Heart right ventricle (tissue), 16 donors: Measurements from ENCODE around the gene TRIM8. TPM values are rescaled to one million over a fixed set of nuclear protein-coding genes. Genes with fewer than 3 reads are reported as not detected.

ENCODE experiments used
- ATAC-seq, 8 donors: fragments of 200-7000 bp; cut with Tn5 transposase; one replicate each; pipeline ENCODE4 v1.9.1; 2020; ENCODE audit warnings: mild to moderate bottlenecking in 8 of 8, moderate library complexity in 8 of 8, moderate number of reproducible peaks in 1 of 8
- DNase-seq, 2 donors: peaks; one replicate each; pipeline ENCODE4 v3.0.0-alpha.2; 2020
- H3K27ac ChIP-seq, 10 donors: fragments of 200-600 bp; sonication (generic) in 2 of 10; one replicate each; pipeline versions ENCODE4 v1.5.0 to v1.8.0; 2020 to 2022; ENCODE audit warnings: mild to moderate bottlenecking in 3 of 10
- H3K27me3 ChIP-seq, 7 donors: fragments of 200-600 bp; one replicate each; pipeline ENCODE4 v1.8.0; 2021 to 2022; ENCODE audit warnings: mild to moderate bottlenecking in 2 of 7
- H3K36me3 ChIP-seq, 9 donors: fragments of 200-600 bp; sonication (generic) in 1 of 9; one replicate each; pipeline versions ENCODE4 v1.5.0 to v1.8.0; 2020 to 2022; ENCODE audit warnings: mild to moderate bottlenecking in 2 of 9
- H3K4me1 ChIP-seq, 9 donors: fragments of 200-600 bp; sonication (generic) in 1 of 9; one replicate each; pipeline versions ENCODE4 v1.5.0 to v1.8.0; 2020 to 2022; ENCODE audit warnings: mild to moderate bottlenecking in 4 of 9
- H3K4me3 ChIP-seq, 10 donors: fragments of 200-600 bp; sonication (generic) in 2 of 10; one replicate each; pipeline versions ENCODE4 v1.5.0 to v1.8.0; 2020 to 2022; ENCODE audit warnings: mild to moderate bottlenecking in 7 of 10, moderate library complexity in 2 of 10
- H3K9me3 ChIP-seq, 11 donors: fragments of 200-600 bp in 10 of 11; sonication (generic) in 2 of 11; one replicate each; pipeline versions ENCODE4 v1.5.0 to v1.8.0; 2013 to 2022; ENCODE audit warnings: mild to moderate bottlenecking in 2 of 11, control low read depth in 1 of 11, moderate library complexity in 1 of 11
- WGBS, 2 donors: extraction: QIAGEN DNeasy Blood & Tissue Kit; methylation state at CpG; one replicate each; pipeline ENCODE4 v1.1.7; 2013; ENCODE audit warnings: inconsistent platforms in 1 of 2; 5-methylcytosine and 5-hydroxymethylcytosine counted together
- intact Hi-C, 10 donors: fragments of 100-400 bp; cut with DNase I; formaldehyde crosslinking; loops; one replicate each; pipeline versions ENCODE4 v1.11.1 to v1.14.2; 2022
- polyA plus RNA-seq, 2 donors: library from polyadenylated mRNA; stranded (reverse); fragments of 200-250 nt; gene quantifications; one replicate each; pipeline ENCODE4 v1.2.3, GENCODE V29; 2013
- total RNA-seq, 10 donors: library from RNA; stranded (reverse); fragmentation: NEBNext Ultra II Directional in 3 of 10; extraction: Animal tissue kit (Norgen Biotek cat#: 25700) in 3 of 10; gene quantifications; one replicate each; pipeline versions ENCODE4 v1.2.1 to v1.2.4, GENCODE V29; 2021 to 2023
- TF ChIP-seq, protein P1 (sequence below), 9 donors: fragments of 200-600 bp; sonication (generic) in 2 of 9; IDR thresholded peaks; one replicate each; pipeline versions ENCODE4 v1.5.0 to v1.8.0; 2021 to 2022; ENCODE audit warnings: antibody characterized with exemption in 9 of 9, mild to moderate bottlenecking in 5 of 9, moderate library complexity in 1 of 9
- donor health status: Arrhythmogenic right ventricular cardiomyopathy.
- donor health status: ischemic (EF 13 %, LVEDD 7.1; RV severe dilation, severe dysfunction).
- donor health status: healthy with polysubstance abuse.
- donor health status: DM: no; HTN: yes; CAD: no.
- donor health status: DM: no; HTN: no; CAD: no.
- donor health status: ischemic (EF 25% LVEDD 6.9; RV normal size, moderate dysfunction).
- donor health status: ischemic (EF 25% LVEDD 5.7; RV mildly dilated, moderate dysfunction).
- donor health status: healthy.
- donor health status: DM: yes; HTN: yes; CAD: no.
- donor health status: Ischemic cardiomyopathy.
- donor health status: ischemic (EF 35%, LVEDD 5.7; RV mildly dilated, moderate dysfunction).
- donor health status: nonischemic (EF 11% LVEDD 7.7; RV severe dilation, severe dysfunction).
- donor health status: DM: yes; HTN: yes; CAD: no.
- donor health status: PGD.
- donor health status: ischemic (EF 29% LVEDD 5.4; RV normal size, mild dysfunction).
- donor health status: nonischemic (EF 23%, LVEDD 6.1; RV moderate dilation, normal function).

TRIM8 gene
- total and polyA plus RNA-seq, 12 donors: 27.9 to 147 (median 88.8) TPM

DNA sequence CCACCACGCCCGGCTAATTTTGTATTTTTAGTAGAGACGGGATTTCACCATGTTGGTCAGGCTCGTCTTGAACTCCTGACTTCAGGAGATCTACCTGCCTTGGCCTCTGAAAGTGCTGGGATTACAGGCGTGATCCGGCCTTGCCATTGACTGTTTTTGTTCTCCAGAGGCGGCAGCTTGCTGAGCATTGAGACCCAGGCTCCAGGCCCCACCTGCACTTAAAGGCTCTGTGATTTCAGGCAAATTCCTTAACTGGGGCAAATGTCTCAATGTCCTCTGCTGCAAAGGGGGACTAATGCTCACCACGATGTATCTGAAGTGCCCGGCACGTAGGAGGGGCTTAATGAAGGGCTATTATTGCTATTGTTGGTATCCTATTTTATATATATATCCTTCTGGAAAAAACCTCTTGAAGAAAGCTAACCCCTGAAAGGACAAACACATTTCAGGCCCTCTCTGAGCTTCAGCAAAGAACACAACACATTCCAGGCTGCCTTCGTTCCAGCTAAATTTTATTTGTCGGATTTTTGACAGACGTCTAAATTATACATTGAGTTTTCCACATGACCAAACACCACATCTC, 29.0 kb downstream of the TRIM8 start:
- intact Hi-C loops: no loop called here
- Histone ChIP-seq H3K9me3 (no peaks in the 10 kb centered on the region), H3K27ac (peak overlapping the region; percentile 62 to 93 (median 86)), H3K4me1 (peaks cover 16 to 94% (median 72%) of the 10 kb centered on the region in 9 donors), H3K4me3 (peak overlapping the region in 4 of 10 donors; percentile 38 to 48 (median 44)), H3K36me3 (no peaks in the 10 kb centered on the region), H3K27me3 (no peaks in the 10 kb centered on the region)
- DNase-seq: no peak
- WGBS, 2 donors: 62 to 65% methylated on average over 13 of the region's 13 CpGs
- no peak for ATAC-seq
- TF ChIP-seq, protein P1, sequence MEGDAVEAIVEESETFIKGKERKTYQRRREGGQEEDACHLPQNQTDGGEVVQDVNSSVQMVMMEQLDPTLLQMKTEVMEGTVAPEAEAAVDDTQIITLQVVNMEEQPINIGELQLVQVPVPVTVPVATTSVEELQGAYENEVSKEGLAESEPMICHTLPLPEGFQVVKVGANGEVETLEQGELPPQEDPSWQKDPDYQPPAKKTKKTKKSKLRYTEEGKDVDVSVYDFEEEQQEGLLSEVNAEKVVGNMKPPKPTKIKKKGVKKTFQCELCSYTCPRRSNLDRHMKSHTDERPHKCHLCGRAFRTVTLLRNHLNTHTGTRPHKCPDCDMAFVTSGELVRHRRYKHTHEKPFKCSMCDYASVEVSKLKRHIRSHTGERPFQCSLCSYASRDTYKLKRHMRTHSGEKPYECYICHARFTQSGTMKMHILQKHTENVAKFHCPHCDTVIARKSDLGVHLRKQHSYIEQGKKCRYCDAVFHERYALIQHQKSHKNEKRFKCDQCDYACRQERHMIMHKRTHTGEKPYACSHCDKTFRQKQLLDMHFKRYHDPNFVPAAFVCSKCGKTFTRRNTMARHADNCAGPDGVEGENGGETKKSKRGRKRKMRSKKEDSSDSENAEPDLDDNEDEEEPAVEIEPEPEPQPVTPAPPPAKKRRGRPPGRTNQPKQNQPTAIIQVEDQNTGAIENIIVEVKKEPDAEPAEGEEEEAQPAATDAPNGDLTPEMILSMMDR (IDR thresholded peaks at IDR 0.05): no peak

DNA sequence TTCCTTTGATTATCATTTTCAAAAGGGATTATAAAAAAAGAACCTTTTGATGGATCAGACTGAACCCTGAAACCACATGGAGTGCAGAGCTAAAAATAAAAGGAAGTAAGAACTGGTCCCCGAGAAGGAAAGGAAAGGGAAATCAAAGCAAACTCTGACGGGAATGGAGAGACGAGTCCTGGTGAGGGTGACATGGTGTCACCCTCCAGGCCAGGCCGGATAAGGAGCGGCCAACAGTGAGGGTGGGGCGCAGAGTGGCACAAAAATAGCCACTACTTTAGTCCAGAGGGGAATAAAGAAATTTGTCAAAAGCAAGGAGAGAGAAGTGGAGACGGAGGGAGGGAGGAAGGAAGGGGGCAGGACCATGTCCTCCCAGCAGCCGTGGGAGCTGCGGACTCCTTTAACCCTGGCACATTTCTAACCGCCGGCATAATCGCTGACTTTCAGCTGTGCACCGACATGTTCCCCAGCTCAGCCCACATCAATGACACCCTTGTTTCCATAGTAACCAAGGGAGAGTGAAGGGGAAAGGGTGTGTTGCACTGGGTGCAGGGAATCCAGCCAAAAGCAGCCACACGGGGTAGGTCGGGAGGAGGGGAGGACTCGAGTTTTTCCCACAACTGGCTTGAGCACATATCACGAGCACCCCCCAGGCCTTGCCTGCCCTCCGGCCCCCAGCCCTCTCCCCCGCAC, 29.7 kb downstream of the TRIM8 start:
- Histone ChIP-seq H3K36me3 (no peaks in the 10 kb centered on the region), H3K4me1 (peaks cover 21 to 97% (median 75%) of the 10 kb centered on the region in 9 donors), H3K27ac (peak overlapping the region; percentile 62 to 93 (median 86)), H3K9me3 (no peaks in the 10 kb centered on the region), H3K27me3 (no peaks in the 10 kb centered on the region), H3K4me3 (peak overlapping the region in 9 of 10 donors; percentile 0 to 48 (median 38))
- ATAC-seq (peak; percentile 66 to 77 (median 72)), DNase-seq (peak; percentile 71 to 80)
- WGBS, 2 donors: 3 to 5% methylated on average over 19 of the region's 19 CpGs
- TF ChIP-seq, protein P1 (IDR thresholded peaks at IDR 0.05): no peak
- intact Hi-C loops: loop anchor here in 1 of 10 donors (1.0 kb wide), 1 partner anchor 28 kb away; no protein-coding TSS in a partner anchor

DNA sequence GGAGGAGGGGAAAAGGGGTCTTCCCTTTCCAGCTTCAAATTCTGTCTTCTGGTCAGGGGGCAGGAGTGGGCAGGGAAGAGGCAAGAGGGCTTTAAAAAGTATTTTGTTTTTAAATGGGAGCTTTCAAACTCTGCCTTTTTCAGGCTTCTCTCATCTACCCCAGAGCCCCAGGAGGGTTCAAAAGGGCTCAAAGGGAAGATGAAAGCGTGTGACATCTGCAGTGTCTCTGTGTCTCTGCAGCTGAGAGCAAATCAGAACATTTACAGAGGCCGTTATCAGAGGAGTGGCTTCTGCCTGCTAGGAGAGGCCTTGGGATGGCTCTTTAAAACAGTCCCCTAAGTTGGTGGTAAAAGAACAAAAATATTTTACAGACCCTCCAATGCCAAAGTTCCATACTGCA, 30.3 kb downstream of the TRIM8 start:
- Histone ChIP-seq H3K9me3 (no peaks in the 10 kb centered on the region), H3K27me3 (no peaks in the 10 kb centered on the region), H3K4me3 (peak overlapping the region in 8 of 10 donors; percentile 0 to 48 (median 40)), H3K36me3 (no peaks in the 10 kb centered on the region), H3K4me1 (peaks cover 16 to 96% (median 75%) of the 10 kb centered on the region in 9 donors), H3K27ac (peak overlapping the region; percentile 62 to 93 (median 86))
- intact Hi-C loops: loop anchor here in 1 of 10 donors (1.0 kb wide), 1 partner anchor 28 kb away; no protein-coding TSS in a partner anchor
- DNase-seq (no peak), ATAC-seq (peak in 4 of 8 donors; percentile 5 to 34 (median 22))
- 19 to 27% methylated on average over 2 of the region's 2 CpGs for WGBS, 2 donors
- TF ChIP-seq, protein P1 (IDR thresholded peaks at IDR 0.05): no peak

- Histone ChIP-seq H3K27me3 (no peaks in the 10 kb centered on the region), H3K27ac (peak overlapping the region in 9 of 10 donors; percentile 77 to 93 (median 87)), H3K4me1 (peaks cover 14 to 91% (median 70%) of the 10 kb centered on the region in 9 donors), H3K36me3 (no peaks in the 10 kb centered on the region), H3K4me3 (peak overlapping the region in 2 of 10 donors; percentile 38 to 41), H3K9me3 (no peaks in the 10 kb centered on the region)
- ATAC-seq (no peak), DNase-seq (no peak)
- WGBS, 2 donors: 48 to 49% methylated on average over 8 of the region's 8 CpGs
- TF ChIP-seq, protein P1 (IDR thresholded peaks at IDR 0.05): no peak
- intact Hi-C loops: loop anchor here in 4 of 10 donors (5.0 kb wide), 1 partner anchor 37 kb away; the partner anchor contains the start of genes ARL3 (in 4 of the 4) and SFXN2 (in 4 of the 4)
Observed at GRCh38 chr10:102675011-102675665, 30.9 kb downstream of the TRIM8 start.
